ENCODE data around the gene EFNB2. TPM values are rescaled to one million over a fixed set of nuclear protein-coding genes. Genes with fewer than 3 reads are reported as not detected.

EFNB2 gene
- total RNA-seq, 2 experiments from 2014 or later: 0.25 to 0.51 TPM

DNA sequence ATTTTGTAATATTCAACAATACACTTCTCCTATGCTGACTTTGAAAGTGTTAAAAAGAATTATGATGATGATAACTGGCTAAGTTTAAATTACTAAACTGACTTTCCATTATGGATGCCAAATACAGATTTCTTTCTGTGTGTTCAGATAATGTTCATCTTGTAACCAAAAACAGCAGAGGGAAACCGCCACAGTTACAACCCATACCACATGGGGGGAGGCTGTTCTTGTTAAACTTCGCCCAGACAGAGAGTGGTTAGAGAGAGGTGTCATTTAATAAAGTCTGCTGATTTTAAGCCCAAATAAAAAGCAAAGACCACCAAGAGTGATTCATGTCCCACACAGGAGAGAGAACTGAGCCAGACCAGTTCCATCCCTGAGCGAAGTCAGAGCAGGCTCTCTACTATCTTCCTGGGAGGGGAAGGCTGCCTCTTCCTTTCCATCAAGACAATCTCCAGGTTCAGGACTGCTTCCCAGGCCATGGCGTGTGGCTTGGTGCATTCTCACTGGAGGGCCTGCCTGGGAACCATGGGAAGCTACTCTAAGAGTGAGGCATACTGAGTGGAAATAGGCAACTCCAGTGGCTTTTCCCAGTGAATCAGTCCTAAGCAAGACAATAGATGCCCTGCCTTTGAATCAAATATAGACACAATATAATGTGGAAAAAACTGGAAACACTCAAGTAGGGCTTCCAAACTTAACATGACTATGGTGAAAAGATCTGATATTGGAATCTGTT lies 18.2 kb downstream of the EFNB2 start:
- Histone ChIP-seq H3K9me2 (ENCODE audit: insufficient read depth, low read length) (no peaks in the 10 kb centered on the region), H3K27ac (ENCODE audit: low read depth, low read length, poor library complexity, severe bottlenecking) (no peak overlapping the region), H4K20me1 (ENCODE audit: insufficient read depth, low read length) (no peaks in the 10 kb centered on the region), H3K36me3 (ENCODE audit: insufficient read depth, low read length) (no peaks in the 10 kb centered on the region), H3K4me3 (ENCODE audit: low read depth, low read length, poor library complexity, severe bottlenecking) (no peak overlapping the region), H2AFZ (ENCODE audit: low read length) (no peak overlapping the region), H3K9me3 (ENCODE audit: low read length) (no peaks in the 10 kb centered on the region), H3K4me1 (ENCODE audit: insufficient read depth, low read length, poor library complexity, severe bottlenecking) (no peaks in the 10 kb centered on the region), H3K4me2 (ENCODE audit: low read length) (no peak overlapping the region), H3K79me2 (ENCODE audit: insufficient read depth, low read depth, low read length) (no peaks in the 10 kb centered on the region)
- ChIA-PET CTCF (ENCODE audit: unreplicated experiment) (no interaction called here), POLR2A (no interaction called here)
- intact Hi-C loops (cut with micrococcal nuclease; ENCODE audit: unreplicated experiment): no loop called here
- no TSS peak for BruUV-seq (replicated peaks)
- TF ChIP-seq, protein P1, sequence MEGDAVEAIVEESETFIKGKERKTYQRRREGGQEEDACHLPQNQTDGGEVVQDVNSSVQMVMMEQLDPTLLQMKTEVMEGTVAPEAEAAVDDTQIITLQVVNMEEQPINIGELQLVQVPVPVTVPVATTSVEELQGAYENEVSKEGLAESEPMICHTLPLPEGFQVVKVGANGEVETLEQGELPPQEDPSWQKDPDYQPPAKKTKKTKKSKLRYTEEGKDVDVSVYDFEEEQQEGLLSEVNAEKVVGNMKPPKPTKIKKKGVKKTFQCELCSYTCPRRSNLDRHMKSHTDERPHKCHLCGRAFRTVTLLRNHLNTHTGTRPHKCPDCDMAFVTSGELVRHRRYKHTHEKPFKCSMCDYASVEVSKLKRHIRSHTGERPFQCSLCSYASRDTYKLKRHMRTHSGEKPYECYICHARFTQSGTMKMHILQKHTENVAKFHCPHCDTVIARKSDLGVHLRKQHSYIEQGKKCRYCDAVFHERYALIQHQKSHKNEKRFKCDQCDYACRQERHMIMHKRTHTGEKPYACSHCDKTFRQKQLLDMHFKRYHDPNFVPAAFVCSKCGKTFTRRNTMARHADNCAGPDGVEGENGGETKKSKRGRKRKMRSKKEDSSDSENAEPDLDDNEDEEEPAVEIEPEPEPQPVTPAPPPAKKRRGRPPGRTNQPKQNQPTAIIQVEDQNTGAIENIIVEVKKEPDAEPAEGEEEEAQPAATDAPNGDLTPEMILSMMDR (conservative IDR thresholded peaks at IDR 0.05; ENCODE audit: low read length): no peak
- TF ChIP-seq EZH2phosphoT487 (IDR thresholded peaks at IDR 0.05; ENCODE audit: borderline replicate concordance, low read depth, low read length): no peak
- DNase-seq (ENCODE audit: low spot score): no peak

DNA sequence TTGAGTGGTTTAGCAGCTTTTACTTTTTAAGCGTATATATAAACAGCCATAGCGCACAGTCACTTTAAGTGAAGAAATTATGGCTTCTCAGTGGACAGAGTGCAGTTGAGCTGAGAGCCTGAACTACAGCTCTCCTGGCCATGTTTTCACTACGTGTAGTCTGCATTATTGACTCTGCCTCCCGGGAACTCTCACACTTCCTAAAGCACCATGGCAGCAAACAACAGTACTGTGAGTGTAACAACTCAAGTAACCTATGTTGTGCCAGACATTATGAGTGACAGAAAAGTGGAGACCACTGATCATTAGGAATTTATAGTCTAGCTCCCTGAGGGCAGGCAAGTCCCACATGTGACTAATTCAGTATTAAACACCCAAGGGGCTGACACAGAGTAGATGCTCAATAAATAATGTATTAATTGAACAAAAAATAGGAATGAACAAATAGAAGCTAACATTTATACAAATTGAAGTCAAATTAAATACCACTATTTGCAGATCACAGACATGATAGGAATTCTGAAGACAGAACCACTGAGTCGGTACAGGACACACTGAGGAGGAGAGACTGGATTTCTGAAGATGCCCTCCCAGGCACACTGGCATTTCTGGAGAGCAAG lies 19.7 kb downstream of the EFNB2 start:
- no peaks in the 10 kb centered on the region for H3K79me2 ChIP-seq (ENCODE audit: insufficient read depth, low read depth, low read length)
- no peaks in the 10 kb centered on the region for H4K20me1 ChIP-seq (ENCODE audit: insufficient read depth, low read length)
- intact Hi-C loops (cut with micrococcal nuclease; ENCODE audit: unreplicated experiment): no loop called here
- no peak overlapping the region for H3K27ac ChIP-seq (ENCODE audit: low read depth, low read length, poor library complexity, severe bottlenecking)
- no peaks in the 10 kb centered on the region for H3K9me2 ChIP-seq (ENCODE audit: insufficient read depth, low read length)
- no peak overlapping the region for H2AFZ ChIP-seq (ENCODE audit: low read length)
- DNase-seq (ENCODE audit: low spot score): no peak
- no TSS peak for BruUV-seq (replicated peaks)
- H3K4me1 ChIP-seq (ENCODE audit: insufficient read depth, low read length, poor library complexity, severe bottlenecking): no peaks in the 10 kb centered on the region
- ChIA-PET POLR2A (no interaction called here), CTCF (ENCODE audit: unreplicated experiment) (no interaction called here)
- TF ChIP-seq, protein P1 (conservative IDR thresholded peaks at IDR 0.05; ENCODE audit: low read length): no peak
- no peak overlapping the region for H3K4me3 ChIP-seq (ENCODE audit: low read depth, low read length, poor library complexity, severe bottlenecking)
- H3K4me2 ChIP-seq (ENCODE audit: low read length): no peak overlapping the region
- H3K36me3 ChIP-seq (ENCODE audit: insufficient read depth, low read length): no peaks in the 10 kb centered on the region
- no peaks in the 10 kb centered on the region for H3K9me3 ChIP-seq (ENCODE audit: low read length)

GRCh38 chr13:106514928-106515634 lies 20.4 kb downstream of the EFNB2 start:
- intact Hi-C loops (cut with micrococcal nuclease; ENCODE audit: unreplicated experiment): no loop called here
- ChIA-PET POLR2A (no interaction called here), CTCF (ENCODE audit: unreplicated experiment) (no interaction called here)
- H3K4me3 ChIP-seq (ENCODE audit: low read depth, low read length, poor library complexity, severe bottlenecking): no peak overlapping the region
- no peaks in the 10 kb centered on the region for H3K4me1 ChIP-seq (ENCODE audit: insufficient read depth, low read length, poor library complexity, severe bottlenecking)
- no peaks in the 10 kb centered on the region for H4K20me1 ChIP-seq (ENCODE audit: insufficient read depth, low read length)
- H3K4me2 ChIP-seq (ENCODE audit: low read length): no peak overlapping the region
- no TSS peak for BruUV-seq (replicated peaks)
- no peak overlapping the region for H2AFZ ChIP-seq (ENCODE audit: low read length)
- no peaks in the 10 kb centered on the region for H3K36me3 ChIP-seq (ENCODE audit: insufficient read depth, low read length)
- H3K27ac ChIP-seq (ENCODE audit: low read depth, low read length, poor library complexity, severe bottlenecking): no peak overlapping the region
- H3K79me2 ChIP-seq (ENCODE audit: insufficient read depth, low read depth, low read length): no peaks in the 10 kb centered on the region
- no peaks in the 10 kb centered on the region for H3K9me3 ChIP-seq (ENCODE audit: low read length)
- TF ChIP-seq, protein P1 (conservative IDR thresholded peaks at IDR 0.05; ENCODE audit: low read length): no peak
- TF ChIP-seq EZH2phosphoT487 (IDR thresholded peaks at IDR 0.05; ENCODE audit: borderline replicate concordance, low read depth, low read length): no peak
- H3K9me2 ChIP-seq (ENCODE audit: insufficient read depth, low read length): no peaks in the 10 kb centered on the region
- no peak for DNase-seq (ENCODE audit: low spot score)
